IPS DF 19.7 (cell line): ENCODE results near the gene PRXL2A.

Experiments used
- DNase-seq: peaks from one replicate; pipeline ENCODE4 v3.0.0-alpha.2; 2013; ENCODE audit warnings: low read depth, low spot score

The PRXL2A gene

DNA sequence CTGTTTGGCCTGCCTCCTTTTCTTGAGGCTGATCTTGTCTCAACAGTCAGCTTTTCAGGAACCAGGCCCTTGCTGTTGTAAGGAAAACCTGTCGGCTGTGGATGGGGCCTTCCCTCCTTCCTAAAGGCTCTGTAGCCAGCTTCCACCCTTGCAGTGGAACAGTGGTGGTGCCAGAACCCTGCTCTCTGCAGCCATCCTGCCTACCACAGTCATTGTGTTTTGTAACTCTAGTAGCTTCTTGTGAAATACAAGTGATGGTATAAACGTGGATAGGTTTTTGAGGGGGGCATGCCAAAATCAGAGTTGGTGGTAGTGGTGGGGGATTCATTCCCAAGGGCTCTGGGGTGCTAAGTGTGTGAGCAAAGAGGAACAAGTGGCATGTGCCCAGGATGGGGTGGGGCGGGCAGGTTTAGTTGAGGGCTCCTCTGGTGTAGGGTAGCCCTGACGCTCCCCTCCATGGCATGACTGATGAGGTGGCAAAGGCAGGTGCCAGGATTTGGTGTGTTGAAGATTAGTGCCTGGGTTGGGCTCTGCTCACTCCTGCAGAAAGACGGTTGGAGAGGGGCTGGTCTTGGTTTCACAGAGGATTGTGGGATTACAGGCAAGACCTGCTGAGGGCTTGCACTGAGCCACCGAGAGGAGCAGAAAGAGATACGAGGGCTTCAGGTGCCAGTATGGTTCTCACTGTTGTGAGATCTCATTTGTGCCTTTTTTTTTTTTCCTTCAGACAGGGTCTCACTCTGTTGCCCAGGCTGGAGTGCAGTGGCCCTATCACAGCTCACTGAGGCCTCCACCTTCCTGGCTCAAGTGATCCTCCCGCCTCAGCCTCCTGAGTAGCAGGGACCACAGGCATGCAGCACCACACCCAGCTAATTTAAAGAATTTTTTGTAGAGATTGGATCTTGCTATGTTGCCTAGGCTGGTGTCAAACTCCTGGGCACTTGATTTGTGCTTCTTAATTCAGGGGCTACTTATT is 53.1 kb downstream of the PRXL2A start:
- DNase-seq, result no peak

DNA sequence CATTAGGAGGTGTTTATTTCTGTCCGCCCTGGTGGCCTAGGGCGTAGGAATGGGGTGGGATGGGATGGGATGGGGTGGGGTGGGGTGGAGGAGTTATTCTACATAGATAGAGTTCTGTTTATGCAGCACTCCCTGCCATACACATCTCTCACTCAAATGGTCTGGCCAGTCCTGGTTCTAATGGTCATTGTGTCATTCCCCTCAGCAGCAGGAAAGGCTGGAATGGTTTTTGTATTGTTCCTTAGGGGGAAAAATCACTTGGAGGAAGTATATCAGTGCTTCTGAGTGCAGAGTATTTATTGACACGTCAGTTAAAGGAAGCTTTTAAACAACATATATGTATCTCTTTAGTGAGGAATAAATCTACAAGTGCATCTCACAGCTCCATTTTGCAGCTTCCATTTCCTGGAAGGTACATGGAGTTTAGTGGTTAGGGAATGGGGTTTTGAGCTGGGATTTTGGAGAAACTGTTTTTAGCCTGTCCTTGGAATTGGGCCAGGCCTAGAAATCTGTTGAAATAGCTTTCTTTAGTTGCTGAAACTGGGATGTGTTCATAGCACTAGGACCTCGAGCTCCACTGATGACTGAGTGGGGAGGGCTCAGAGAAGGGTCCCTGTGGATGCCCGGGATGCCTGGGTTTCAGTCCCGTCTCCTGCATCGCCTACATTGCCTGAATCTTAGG is 54.1 kb downstream of the PRXL2A start:
- DNase-seq, result no peak

DNA sequence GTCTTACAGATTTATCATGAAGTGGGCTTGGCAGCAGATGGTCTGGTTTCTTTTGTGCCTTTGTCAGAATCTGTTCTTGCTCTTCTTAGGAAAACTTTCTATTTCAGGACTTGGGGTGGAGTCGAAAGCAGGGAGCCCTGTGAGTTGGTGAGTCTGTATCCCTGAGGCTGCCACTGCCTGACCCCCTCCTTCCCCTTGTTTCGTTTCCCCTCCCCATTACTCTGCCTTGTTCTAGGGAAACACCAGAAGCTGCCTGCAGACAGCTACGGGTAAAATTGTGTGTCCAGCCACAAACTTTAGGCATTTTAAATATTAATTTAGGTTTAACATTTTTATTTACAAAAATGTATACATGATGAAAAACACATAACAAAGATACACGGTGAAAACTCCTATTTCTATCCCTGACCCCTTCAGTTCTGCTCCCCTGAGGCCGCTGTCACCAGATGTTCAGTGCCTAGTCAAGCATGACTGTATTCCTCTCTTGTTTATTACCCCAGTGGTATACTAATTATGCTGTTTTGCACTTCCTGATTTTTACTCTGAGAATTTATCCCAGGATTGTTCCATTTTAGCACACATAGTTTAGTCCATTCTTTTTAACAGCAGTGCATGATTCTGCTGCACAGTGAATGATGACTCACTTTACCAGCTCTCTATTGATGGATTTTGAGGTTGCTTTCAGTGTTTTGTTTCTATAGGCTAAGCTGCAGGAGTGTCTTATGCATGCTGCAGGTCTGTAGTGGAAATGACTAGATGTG is 54.8 kb downstream of the PRXL2A start:
- no peak for DNase-seq

DNA sequence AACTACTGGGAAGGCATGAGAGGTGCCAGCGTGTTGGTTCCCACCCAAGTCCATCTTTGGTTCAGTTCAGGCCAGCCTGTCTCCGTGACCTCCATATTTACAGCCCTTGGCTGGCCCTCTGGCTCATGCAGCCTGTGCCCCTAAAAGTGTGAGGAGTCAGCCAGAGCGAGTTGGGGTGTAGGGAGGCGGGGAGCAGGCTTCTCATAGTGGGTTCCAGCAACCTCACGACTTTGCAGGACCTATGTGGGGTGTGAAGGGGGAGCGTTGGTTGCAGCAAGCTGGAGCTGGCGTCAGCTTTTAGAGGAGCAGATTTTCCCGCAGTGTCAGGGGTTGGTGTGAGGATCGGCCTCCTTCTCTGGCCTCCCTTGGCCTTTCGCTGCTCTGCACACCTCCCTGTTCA is 55.5 kb downstream of the PRXL2A start:
- no peak for DNase-seq

DNA sequence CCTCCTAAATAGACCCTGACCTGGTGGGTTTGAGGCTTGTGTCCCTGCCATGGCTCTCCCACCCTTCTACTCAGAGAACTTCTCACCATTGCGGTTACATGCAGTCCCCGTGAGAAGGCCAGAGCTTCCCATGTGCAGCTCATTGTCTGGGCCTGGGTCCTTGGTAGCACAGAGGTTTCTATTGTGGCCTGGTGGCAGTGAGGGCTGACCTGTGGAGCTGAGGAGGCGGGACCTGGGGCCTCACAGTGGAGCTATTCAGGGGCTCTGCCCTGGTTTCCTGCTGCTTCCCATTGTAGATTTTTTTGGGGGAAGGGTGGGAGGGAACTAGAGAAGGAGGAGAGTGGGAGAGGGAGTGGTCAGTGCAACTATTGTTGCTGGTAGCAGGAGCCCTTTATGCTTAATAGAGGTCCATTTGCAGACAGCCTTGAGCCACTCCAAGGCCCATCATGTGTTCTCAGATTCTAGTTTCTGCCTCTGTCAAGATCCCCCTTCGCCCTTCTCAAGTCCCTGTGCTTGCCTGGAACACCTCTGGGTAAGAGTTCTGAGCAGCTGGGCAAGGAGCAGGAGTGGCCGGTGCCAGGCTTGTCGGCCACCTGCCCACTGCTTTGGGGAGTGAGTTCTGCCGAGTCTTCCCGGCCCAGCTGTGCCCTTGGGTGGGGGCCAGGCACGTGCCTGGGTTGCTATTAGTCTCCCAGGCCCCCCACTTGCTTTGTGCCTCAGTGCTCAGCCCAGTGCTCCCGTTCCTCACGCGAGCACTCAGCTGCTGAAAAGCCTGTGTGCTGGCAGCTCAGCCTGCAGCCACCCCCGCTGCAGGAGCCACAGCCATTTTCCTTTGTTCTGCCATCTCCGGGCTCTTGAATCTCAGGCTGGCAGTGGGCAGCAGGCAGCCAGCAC is 56.5 kb downstream of the PRXL2A start:
- DNase-seq, result peak; percentile 86

DNA sequence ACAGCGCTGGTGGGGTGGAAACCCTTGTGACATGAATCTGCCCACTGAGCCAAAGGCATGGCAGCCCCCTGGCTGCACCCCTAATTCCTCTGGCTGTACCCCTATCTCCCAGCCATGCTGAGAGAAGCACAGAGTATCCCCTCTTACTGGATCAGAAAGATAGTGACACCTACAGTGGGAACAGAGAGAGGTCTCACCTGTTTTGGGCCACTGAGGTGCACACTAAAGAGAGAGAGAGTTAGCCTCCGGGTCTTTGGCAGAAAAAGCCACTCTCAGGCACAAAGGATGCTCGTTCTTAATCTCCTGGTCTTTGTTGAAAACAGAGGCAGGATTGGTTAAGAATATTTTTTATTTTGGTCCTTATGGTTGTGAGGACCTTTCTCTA is 57.1 kb downstream of the PRXL2A start:
- no peak for DNase-seq

DNA sequence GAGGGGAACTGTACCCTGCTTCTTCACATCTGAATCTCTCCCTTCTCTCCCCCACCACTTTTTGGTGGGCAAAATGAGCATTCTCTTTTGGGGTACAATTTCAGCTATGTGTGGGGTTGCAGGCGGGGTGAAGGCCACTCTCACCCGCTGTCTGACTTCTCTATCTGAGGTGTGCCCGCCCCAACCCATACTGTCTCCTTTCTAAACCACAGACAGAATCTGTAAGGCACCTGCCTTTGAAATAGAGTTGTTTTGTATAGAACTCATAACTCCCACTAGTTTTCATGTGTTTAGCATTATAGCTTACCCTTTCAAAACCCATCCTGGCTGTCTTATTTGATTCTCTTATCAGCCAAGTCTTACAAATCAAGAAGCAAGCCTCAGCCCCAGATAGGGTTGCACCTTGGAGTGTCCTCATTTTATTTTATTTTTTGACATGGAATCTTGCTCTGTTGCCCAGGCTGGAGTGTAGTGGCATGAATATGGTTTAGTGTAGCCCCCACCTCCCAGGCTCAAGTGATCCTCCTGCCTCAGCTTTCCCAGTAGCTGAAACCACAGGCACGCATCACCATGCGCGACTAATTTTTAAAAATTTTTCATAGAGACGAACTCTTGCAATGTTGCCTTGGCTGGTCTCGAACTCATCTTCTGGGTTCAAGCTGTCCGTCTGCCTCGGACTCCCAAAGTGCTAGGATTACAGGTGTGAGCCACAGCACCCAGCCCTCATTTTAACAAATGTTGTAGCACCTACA is 57.7 kb downstream of the PRXL2A start:
- DNase-seq, result no peak

DNA sequence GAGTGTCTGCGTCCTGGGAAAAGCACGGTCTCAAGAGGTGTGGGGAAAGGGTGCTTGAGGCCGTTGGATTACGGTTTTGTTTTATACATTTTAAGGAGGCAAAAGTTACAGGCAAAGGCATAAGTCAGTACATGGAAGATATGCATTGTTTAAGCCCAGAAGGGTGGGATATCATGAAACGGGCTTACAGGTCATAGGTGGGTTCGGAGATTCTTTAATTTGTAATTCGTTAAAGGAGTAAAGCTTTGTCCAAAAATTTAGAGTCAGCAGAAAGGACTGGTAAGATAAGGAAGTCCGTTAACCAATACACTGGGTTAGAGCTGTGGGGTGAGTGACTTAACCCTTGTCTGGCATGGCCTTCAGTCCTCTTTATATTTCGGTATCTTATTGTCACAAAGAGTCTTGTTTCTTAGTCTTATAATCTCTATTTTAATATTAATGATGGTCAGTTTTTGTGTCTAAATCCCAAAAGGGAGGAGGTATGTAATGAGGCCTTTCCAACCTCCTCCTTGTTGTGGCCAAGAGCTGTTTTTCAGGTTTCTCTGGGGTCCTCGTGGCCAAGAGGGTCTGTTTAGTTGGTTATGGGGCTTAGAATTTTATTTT is 58.5 kb downstream of the PRXL2A start:
- no peak for DNase-seq

DNA sequence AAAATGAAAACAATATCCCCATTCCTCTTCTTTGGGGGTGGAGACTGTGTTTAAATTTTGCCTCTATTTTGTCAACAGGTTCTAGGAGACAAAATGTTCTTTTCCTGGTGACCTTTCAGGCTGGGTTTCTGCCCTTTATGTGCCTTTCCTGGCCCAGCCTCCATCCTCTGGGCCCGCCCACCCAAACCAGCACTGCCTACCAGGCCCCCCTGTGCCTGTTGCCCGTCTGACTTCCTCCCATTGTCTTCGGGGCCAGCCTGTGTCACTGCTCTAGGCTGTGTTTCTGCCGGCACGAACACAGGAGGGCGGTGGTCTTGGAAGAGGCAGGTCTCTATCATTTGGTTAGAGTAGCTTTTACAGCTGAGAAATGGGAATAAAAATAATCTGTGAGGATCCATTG is 59.7 kb downstream of the PRXL2A start:
- DNase-seq, result no peak

DNA sequence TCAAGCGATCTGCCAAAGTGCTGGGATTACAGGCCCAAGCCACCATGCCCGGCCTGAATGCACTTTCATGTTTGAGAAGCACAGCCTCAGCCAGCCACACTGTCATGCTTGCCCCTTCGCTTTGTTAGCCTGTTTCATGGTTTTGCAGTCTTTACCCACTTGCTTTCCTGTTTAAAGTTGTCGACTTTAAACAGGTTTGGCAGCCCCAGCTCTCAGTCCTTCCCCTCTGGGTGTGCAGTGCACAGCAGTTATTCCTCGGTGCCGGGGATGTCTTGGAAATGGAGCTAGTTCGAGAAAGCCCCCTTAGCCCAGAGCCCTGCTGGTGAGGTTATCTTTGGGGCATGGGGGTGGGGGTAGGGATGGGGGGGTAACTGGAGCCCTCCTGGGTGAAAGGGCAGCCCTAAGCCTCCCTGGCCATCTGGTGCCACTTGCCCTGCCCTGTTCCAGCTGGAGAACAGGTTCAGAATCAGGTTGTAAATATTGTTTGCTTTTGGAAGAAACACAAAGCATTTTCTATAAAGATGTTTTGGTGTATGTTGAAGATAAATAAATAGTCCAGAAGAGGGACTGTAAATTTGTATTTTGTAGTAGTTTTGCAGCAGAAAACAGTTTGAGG is 60.6 kb downstream of the PRXL2A start:
- no peak for DNase-seq

DNA sequence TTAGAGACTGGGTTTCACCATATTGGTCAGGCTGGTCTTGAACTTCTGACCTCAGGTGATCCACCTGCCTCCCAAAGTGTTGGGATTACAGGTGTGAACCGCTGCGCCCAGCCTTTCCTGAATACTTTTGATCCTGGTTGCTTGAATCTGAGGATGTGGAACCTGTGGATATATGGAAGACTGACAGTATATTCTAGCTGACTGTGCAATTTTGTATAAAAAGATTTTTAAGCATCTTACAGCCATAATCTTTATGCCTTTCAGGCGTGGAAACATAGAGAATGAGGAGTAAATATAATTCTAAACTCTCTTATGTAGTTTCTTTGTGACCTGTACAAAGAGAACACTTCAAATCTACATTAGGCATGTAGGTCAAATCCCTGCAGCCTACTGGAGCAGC is 61.9 kb downstream of the PRXL2A start:
- DNase-seq, result no peak

DNA sequence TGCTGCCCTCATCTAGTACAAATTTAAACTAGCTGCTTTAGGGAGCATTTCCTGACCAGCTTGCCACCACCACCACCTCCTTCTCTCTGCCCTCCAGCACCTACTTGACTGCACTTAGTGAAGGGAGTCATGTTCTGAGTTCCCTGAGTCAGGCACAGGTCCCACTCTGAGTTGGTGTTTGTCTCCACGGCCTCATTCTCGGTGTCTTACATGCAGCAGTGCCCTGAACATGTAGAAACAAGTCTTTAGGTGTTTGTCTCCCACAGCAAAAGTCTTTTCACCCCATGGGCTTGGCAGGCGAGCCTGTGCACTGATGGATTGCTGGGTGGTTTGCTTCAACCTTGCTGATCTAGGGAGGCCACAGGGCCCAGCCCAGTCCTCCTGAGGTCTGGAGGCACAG is 62.6 kb downstream of the PRXL2A start:
- DNase-seq, result no peak

DNA sequence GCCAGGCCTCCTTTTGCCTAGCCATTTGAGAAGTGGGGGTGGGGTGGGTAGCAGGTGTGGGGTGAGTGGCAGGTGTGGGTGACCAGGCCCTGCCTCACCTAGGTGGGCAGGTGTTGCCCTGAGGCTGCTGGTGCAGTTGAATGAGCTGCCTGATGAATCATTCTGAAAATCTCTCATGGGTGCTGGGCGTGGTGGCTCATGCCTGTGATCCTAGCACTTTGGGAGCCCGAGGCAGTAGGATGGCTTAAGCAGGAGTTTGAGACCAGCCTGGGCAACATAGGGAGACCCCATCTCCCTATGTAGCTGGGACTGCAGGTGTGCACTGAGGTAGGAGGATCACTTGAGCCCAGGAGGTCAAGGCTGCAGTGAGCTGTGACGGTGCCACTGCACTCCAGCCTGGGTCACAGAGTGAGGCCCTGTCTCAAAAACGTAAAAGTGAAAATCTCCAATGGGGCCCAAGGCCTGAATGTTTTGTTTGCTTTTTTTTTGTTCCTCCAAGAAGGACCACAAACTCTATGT is 63.4 kb downstream of the PRXL2A start:
- no peak for DNase-seq

DNA sequence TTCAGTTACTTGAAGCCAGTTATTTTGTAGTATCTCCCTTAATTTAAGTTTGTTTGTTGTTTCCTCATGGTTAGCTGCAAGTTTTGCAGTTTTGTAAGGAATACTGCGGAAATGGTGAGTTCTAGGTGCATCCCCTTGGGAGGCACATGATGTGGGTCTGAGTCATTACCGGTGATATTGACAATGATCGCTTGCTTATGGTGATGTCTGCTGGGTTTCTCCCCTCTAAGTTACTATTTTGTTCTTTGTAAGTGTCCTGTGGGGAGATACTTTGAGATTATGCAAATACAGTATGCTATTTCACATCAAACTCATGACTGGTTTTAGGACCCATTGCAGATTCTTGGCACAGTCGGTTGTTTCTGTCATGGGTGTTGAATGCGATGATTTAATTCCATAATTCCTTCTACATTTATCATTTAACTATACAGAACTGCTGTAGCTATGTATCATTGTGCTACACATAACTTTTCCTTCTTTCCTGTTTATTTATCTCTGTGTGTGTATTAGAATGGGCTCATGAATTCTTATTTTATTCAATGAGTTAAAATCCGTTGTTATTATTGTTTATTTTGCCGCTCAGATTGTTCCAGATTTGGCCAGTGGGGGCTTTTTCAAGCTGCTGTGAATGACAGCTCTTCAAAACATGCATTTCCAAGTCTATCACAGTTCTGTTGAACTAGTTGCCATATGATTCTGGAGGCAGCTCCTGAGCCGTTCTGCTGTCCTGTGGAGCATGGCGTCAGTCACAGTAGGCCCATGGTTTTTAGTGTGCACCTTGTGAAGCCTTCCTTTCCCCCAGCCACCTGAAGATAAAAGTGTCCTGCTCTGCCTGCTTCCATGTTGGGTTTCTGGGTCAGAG is 64.1 kb downstream of the PRXL2A start:
- DNase-seq, result no peak

DNA sequence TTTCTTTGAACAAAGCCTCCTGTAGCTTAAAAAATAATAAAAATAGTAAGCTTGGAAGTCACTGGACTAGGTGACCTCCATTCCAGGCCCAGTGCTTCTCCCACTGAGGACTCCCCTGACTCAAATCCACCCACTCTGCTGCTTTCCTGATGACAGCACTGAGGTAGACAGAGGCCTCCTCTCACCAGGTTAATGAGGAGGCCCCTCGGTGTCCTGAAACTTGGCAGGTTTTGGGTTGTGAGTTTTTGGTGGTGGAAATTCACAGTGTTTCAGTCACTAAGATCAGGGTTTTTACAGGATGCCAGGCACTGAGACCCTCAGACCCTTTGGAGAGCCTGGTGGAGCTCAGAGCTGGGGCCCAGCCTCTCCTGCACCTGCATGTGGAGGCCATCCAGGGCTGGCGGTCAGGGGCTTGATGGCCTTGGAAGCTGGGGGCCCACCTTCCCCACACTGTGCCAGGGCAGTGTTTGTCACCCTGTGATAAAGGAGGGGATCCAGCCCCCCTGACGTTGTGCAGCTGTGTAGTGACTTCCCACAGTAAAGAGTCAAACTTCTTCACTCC is 64.8 kb downstream of the PRXL2A start:
- no peak for DNase-seq

DNA sequence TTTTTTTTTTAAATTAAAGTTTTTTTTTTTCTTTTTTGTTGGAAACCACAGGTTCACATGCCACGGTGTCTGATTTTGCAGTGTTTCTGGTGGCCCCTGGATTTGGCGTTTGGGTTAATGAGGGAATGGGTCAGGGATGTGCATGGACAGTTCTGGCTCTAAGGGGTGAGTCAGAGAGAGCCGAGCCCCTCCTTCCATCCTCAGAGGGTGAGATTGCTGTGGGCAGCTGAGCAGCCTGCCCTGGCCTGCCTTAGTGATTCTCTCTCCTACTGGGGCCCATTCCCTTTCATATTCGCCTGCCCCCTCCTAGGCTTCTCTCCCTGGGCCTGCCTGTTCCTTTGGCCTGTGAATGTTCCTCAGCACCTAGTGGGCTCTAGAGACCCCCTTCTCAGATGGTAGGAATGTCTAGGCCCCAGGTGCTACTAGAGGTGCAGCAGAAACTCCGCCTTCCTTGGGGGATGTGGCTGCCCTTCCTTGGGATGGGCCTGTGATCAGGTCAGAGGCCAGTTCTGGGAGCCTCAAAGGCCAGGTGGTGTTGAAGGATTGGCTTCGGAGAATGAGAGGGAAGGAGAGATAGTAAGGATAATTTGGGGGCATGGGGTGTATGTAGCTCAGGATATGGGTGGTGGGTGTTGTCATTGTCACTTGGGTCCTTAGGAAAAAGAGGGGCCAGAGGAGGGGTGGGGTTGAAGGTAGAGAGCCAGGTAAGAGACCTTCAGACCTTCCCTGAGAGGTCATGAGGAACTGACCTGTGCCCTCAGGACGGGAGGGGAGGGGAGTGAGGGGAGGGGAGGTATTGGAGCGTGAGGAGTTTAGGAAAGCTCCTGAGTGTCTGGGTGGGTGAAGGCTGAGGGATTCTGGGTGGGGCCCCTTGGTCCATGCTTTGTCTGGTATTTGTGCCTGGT is 65.6 kb downstream of the PRXL2A start:
- no peak for DNase-seq

DNA sequence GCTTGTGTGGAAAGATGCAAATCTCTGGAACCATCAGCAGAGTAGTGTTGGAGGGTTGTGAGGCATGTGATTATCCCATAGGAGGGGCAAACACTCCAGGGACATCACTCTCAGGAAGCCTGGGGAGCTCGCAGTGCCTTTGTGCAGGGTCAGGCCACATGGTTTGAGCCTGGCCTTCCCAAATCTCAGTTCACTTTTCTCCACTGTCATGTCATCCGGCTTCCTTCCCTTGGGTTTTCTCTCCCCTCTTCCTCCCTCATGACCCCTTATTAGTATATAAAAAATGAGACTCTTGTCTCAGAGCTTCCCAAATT is 66.2 kb downstream of the PRXL2A start:
- DNase-seq, result no peak
